GM23248 (cell line): ENCODE data around the gene TTC8.

Source experiments
- EZH2 ChIP-seq: fragments of 200-600 bp; sonication (generic); IDR thresholded peaks from 2 replicates; pipeline ENCODE4 v1.6.1; 2018; ENCODE audit warnings: antibody characterized with exemption, mild to moderate bottlenecking; ENCODE audit not compliant: insufficient read depth, poor library complexity, severe bottlenecking
- EZH2phosphoT487 ChIP-seq: fragments of 200-600 bp; sonication (generic); IDR thresholded peaks from 2 replicates; pipeline ENCODE4 v1.6.1; 2018; ENCODE audit warnings: antibody characterized with exemption, moderate library complexity, mild to moderate bottlenecking, low read depth; ENCODE audit not compliant: insufficient read depth

DNA sequence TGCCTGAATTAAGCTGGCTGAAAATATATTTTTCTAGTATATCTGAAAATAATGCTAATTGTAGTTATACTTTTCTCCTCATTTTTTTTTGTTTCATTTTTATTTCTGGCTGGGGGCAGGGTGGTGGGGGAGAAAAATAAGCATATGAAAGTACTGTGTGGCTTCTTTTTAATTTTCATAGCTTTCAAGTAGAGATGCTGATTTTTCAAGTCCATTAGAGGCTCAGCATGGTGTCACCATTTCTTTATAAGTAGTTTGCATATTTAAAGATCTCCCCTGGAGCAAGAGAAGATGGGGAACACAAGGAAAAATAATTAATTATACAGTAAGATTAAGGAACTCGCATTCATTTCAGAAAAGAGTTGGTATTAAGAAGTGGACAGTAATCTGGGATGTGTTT lies 27.1 kb downstream of the TTC8 start:
- no peak for TF ChIP-seq EZH2
- TF ChIP-seq EZH2phosphoT487 = no peak
